GM21825 (cell line): ENCODE data around the gene TAOK1.

Source experiments
- ATAC-seq: cut with Tn5 transposase; IDR thresholded peaks from one replicate; pipeline ENCODE4 v1.9.1; 2021; ENCODE audit warnings: mild to moderate bottlenecking, moderate library complexity; ENCODE audit not compliant: unreplicated experiment

Gene TAOK1

DNA sequence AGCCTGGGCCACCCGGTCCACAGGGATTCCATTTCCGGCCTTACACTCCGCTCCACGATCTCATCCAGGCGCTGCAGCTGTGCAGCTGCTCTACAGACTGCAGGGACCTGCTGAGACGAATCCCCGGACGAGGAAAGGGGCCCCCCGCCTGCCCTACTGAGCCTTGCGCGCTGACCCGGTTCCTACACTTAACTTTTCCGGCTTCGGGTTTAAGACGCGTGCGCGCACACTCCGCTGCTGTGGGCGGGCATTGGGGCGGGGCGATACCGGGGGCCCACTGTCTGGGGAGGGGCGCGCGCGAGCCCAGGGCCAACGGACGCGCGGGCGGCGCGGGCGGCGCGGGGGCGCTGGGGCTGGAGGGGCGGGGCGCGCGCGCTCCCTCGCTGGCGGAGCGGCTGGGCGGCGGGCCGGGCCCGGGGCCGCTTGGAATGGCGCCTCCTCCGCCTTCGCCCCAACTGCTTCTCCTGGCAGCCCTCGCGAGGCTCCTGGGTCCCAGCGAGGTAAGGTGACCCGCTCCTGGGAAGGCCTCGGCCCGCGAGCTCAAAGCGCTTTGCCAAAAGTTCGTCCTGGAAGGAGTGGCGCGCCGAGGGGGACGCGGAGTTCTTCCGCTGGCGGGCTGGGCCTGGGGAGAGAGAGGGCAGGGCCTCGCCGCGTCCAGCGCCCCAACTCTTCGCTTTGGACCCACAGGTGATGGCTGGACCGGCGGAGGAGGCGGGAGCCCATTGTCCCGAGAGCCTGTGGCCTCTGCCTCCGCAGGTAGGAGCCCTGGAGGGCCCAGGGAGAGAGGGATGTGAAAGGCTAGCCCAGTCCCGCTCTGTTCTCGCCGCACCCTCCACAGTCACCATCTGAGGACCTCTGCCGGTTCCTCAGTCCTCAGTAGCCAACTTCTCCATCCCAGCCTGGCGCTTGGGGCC, 178.4 kb downstream of the TAOK1 start, which contains the start of gene TP53I13:
Gene TP53I13, plus strand, starts transcription at position 371 of the 914 bp plus-strand sequence. Its CDS starts 58 bp downstream, at position 429.
- ATAC-seq = peak; percentile 45

DNA sequence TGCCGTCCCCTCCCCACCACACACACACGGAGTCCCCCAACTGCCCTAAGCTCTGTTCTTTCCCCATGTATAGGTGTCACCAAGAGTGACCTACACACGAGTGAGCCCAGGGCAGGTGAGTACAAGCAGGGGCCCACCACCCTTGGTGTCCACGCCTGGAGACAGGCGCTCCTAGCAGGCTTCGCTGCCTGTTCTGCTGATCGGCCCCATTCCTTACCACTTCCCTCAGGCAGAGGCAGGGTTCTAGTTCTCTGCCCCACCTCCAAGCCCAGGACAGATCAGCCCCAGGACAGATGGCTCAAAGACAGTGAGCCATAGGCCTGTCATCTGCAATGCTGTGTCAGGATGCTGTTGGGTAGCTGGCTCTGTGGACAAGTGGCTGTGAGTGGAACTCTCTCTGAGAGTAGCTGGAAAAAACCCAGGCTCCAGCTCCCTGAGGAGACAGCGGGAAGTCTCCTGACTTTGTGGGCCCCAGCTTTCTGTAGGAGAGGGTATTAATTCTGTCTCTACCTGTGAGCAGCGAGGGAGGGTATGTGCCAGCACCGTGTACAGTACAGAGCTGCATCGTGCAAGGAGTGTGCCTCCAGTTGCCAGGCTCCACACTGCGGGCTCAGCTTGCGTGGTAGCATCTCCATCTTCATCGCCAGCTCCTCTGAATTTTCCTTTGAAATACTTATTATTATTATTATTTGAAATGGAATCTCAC, 179.2 kb downstream of the TAOK1 start:
- ATAC-seq = no peak

DNA sequence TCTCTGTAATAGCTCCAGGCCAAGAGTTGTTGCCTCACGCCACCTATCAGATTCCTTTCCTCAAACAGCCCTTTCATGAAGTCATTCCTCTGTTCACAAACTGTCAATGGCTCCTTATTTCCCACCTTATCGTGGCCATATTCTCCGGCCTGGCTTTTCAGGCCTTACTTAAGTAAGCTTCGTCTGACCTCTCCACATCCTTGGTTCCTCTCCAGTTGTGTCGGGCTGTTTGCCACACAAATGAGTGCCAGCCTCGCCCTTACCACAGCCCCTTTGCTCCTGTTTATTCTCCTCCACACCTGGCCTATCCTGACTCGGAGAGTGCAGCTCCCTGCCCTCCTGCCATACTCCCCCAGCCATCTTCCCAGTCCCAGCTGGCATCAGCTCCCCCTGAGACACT, 180.4 kb downstream of the TAOK1 start:
- ATAC-seq = no peak

DNA sequence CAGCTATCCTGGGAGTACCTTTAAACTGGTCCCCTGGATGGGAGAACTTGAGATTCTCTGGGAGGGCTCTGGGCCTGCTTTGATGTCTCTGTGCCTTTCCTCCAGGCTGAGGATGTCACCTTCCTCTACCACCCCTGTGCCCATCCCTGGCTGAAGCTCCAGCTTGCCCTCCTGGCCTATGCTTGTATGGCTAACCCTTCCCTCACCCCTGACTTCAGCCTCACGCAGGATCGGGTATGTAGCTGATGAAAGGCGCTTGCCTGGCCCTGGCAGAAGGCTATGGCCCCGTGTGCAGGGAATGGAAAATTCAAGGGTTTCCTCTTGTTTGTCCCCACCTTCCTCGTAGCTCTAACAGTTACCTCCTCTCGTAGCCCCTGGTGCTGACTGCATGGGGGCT, 181.3 kb downstream of the TAOK1 start:
- ATAC-seq = no peak

DNA sequence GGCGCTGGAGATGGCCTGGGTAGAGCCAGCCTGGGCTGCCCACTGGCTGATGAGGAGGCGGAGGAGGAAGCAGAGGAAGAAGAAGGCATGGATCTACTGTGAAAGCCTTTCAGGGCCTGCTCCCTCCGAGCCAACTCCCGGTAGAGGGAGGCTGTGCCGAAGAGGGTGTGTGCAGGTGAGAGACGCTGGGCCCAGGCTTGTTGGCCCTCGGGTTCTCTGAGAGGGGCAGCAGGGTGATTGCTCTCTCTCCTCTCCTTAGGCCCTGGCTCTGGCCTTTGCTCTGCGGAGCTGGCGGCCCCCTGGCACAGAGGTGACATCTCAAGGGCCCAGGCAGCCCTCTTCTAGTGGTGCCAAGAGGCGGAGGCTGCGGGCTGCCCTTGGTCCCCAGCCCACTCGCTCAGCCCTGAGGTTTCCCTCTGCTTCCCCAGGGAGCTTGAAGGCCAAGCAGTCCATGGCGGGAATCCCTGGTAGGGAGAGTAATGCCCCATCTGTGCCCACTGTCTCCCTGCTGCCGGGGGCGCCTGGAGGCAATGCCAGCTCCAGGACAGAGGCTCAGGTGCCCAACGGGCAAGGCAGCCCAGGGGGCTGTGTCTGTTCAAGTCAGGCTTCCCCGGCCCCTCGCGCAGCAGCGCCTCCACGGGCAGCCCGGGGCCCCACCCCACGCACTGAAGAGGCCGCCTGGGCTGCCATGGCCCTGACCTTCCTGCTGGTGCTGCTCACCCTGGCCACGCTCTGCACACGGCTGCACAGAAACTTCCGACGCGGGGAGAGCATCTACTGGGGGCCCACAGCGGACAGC, 181.9 kb downstream of the TAOK1 start:
- no peak for ATAC-seq

DNA sequence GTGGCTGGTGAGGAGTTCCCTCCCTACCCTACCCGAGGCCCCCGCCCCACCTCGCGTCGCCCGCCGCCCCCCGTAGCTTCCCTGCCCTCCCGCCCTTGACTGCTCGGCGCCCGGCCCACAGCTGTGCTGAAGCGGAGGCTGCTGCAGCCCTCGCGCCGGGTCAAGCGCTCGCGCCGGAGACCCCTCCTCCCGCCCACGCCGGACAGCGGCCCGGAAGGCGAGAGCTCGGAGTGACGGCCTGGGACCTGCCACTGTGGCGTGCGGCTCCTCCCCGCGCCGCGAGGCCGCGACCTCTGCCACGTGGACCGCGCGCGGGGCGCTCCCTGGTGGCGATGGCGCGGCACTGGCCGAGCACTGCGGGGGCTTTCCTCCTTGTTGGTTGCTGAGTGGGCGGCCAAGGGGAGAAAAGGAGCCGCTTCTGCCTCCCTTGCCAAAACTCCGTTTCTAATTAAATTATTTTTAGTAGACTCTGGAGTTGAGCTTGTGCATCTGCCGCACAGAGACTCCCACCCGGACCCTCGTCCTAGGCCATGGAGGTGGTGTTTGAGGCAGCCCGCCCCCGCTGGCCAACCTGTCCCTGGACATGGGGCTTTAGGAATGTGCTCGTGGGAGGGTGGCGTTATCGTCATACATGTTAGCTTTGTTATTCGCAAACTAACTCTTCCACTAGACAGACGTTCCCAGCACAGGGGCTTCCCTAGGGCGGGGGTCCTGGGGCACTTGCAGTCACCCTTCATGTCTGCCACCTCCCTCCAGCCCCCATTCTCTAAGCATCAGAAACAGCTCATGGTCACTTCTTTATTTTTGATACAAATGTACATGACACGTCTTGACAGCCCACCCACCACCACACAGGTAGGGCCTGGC, 182.8 kb downstream of the TAOK1 start:
- no peak for ATAC-seq

DNA sequence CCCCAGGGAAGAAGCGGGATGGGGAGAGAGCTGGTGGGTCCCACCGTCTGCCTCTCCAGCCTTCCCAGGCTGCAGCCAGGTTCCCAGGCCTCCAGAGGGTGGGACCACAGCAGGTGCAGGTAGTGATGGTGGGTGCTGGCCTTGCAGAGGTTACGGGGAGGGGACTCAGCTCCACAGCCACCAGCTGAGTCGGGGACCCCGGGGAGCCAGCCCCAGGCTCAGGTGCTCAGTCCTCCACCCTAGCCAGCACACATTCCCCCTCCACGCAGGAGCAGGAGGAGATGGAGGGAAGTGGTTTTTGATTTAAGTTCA, 183.4 kb downstream of the TAOK1 start:
- ATAC-seq = no peak

DNA sequence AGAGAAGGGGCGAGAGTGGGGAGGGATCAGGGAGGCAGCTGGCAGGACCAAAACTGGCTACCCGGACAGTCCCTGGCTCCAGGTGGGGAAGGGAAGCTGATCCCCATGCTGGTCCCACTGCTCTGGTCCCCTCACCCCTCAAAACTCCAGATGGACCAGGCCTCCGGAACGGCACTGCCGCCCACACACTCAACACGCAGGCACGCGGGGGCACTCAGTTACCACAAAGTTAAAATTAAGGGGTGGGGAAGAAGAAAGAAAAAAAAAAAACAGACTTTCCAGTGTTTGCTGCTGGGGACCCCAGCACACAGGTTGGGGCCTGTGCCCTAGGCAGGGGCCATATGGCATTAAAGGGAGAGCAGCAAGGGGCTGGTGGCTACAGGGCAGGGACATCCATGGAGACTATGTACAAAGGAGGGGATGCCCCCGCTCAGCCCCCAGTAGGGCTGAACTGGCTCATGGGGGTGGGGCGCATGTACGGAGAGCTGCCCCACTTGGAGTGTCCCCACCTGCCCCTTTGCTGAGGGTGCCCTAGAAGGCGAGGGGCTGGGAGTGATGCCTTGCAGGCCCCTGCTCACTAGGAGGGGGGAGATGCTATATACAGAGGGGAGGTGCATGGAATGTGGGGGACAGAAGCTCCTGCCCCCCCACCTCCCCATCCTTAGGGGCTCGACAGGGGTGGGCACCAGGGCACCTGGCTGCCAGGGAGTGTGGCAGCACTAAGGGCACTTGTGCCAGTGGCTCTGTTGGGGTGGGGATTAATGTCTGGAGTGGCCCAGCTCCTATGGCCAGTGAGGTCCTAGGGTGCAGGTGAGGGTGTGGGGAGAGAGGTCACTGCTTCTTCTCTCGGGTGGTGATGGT, 183.9 kb downstream of the TAOK1 start:
- ATAC-seq = no peak

DNA sequence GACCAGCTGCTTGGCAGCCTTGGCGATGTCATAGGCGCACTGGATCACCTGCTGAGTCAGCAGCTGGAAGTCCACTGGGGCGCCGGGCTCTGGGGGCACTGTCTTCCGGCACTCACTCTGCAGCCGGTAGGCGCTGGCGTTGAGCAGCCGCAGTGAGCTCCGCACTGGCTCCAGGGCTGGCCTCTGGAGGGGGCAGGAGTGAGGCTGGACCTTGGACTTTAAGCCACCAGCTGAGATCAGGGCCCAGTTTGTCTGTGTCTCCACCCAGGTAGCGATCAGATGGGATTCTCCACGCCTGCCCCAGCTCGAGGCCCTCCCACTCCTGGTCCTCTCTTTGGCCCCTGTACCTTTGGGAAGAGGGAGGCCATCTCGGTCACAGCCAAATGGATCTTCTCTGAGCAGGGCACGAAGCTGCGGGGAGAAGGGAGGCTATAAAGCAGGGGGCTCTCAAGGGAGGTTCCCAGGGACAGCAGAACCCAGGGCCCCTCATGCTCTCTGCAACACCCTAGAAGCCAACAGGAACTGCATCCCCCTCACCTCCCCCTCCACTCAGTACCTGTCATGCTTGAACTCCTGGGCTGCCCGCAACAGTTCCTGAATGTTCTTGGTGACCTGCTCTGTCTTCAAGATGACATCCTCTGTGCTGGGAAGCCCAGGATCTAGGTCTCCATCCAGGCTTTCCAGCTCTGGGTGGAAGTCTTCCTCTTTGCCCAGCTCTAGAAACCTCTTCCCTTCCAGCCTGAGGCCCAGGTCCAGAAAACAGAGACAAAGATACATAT, 184.8 kb downstream of the TAOK1 start:
- no peak for ATAC-seq

DNA sequence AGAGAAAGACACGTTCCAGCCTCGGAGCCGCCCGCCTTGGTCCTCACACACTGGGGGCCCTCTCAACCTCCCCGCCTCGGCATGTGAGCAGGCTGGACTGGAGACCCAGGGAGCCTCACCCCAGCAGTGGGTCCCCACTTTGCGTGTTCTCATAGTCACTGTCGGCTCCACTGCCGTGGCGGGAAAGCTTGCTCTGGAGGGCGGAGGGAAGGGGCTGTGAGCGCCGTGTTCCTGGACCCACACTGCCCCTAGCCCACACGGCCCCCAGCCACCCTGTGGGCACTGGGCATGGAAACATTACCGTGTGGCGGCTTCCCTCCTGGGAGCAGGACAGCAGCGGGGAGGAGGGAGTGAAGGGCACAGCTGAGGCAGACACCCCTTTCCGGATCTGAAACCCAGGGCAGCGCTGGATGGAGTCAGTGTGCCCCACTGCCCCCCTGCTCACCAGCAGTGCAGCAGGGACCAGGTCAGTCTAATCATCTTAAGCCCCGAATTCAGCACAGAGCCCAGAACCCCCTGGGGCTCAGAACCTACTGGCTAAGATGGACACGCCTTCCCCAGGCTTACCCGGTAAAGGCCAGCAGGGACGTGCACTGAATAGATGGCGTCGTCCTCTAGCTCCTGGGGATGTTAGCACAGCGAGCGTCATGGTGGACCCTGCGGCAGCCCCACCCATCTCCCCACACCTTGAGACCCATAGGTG, 185.5 kb downstream of the TAOK1 start:
- ATAC-seq = no peak

DNA sequence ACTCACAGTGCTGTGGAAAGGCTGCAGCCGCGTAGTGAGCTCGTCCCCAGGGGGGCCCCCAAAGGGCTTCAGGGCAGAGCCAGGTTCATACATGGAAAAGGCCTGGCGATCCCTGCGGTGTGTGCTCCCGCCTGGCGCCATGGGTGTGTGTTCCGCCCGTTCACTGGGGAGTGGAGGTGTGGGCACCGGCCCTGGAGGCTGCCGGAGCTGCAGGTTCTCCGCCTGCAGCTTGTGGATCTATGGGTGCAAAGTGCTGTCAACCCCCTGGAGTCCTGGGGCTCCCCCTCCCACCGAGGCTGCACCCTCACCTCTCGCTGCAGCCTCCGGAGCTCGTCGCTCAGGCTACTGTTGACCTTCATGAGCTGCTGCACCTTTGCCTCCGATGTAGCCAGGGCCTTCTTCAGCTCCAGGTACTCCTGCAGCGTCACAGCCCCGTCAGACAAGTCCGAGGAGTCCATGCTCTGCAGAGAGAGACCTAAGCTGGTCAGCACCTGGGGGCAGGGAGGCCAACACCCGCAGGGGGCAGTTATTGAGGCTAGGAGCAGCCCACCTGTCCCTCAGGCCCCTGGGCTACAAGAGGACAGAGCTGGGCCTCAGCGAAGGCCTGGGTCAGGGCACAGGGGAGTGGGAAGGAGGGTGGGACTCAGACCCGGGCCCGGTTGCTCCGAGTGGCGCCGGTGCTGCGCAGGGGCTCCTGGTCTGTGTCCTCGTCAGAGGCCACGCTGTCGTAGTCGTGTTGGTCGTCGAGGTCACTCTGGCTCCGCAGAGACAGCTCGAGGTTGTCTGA, 186.2 kb downstream of the TAOK1 start:
- ATAC-seq = no peak

DNA sequence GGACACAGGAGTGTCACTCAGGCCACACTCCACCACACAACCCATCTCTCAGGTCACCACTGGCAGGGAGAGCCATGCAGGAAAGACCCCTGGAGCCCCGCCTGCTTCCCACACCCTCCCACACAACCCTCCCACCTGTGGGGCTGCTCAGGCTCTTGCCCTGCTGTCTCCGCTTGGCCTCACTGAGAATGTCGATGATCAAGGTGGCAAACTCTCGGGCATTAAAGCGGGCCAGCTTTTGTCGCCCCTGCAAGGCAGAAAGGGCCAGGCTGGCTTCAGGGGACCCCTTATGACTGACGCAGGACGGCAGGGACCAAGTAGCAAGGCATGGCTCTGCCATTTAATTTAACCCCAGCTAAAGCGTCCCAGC, 186.8 kb downstream of the TAOK1 start:
- ATAC-seq = no peak

DNA sequence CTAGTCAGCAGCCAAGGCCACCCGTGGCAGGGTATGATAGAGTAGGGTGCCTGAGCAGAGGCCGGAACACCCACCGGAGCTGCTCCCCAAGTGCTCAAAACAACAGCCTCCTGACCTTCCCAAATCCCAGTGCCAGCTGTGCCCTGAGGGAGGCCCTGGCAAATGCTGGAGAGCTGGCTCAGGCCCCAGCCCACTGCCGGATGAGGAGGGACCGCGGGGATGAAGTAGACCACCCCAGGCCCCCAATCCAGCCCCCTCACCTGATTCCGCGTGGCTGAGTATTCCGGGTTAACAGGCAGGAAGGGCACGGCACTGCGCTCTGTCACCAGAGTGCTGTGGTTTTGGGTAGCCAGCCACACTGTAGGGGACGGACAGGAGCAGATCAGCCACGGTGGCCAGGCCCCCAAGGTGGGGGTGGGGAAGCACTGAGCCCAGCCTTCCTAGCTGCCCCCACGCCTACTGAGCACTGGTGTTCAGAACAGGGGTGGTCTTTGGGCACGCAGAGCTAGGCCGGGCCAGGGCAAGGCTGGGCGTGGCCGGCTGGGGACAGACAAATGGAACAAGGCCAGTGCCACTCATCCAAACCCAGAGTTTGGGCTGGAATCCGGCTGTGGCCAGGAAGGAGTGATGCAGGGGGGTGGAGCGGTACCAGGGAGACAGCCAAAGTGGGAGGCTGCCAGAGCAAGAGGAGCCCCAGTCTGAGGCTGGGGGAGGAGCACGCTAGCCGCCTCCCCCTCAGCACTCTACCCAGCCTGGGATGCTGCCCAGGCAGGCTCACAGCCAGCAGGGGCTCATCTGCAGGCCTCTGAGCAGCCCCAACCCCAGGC, 187.4 kb downstream of the TAOK1 start:
- ATAC-seq = no peak

DNA sequence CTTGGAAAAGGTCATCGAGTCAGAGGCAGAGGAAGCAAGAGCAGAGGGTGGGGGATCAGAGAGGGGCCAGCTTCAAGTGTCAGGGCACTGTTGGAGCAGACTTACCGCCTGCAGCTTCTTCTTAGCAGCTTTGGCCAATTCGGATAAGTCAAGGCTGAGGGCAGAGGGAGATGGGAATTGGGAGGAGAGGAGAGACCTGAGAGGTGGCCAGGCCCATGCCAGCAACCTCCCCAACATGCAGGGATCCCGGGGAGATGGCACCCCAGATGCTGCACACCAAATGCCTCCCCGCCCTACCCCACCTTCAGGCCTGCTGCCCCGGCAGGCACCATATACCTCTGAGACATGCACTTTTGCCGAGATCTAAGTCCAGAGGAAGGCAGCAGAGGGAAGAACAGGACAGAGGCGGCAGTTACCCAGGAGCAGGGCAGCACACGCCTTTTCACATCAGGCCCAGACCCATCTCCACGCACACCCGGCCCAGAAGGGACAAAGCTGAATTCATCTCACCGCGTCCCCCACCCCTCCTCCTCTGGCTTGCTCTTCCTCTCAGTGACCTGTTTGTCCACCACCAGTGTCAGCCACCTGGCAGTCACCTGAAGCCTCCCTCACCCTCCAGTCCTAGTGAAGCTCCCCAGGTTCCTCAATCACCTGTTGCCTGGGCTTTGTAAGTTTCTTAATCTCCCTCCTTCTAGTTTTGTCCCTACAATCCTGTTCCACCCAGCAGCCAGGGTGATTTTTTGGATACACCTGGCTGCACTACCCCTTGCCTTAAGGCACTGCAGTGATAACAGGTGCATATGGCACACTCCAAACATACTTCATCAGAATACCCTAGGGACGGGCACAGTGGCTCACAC, 188.7 kb downstream of the TAOK1 start:
- ATAC-seq = no peak

DNA sequence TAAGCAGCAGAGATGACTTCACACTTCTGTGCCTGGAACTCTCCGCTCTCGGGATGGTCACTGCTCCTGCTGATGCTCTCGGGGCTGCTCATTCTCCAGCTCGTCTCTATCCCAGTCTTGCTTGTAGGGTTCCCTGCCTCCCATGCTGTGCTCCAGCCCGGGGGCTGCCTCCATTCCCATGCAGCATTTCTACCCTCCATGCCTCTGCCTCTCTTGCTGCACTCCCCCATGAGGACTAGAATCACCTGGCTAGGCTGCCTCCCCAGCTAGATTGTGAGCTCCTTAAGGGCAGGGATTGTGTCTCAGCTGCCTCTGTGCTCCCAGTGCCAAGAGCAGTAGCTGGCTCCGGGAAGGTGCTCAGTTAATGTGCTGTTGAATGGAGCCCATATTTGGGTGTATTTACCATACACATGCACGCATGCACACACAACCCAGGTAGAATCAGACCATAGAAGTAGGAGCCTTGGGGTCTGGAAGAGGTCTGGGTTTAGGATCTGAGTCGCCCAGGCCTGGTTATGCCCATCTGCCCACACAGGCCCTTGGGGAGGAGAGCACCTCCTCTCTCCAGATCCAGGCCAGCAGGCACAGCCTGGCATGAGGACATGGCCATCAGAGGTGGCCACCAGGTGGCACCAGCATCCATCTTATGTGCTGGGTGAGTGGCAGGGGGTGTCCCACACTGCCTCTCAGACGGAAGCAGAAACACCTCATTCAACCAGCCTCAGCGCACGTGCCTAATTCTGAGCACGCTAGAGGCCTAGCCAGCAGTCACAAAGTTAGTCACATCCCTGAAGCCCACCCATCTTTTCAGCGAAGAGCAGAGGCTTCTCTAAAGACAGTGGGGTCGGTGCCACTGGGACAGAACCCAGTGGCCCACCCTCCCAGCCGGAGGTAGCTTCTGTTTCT, 190.0 kb downstream of the TAOK1 start:
- ATAC-seq = peak; percentile 66
